AG10803 (cell line): ENCODE measurements around the gene PDSS2.

Experiments used
- DNase-seq: peaks from one replicate; pipeline ENCODE4 v3.0.0; 2010; ENCODE audit warnings: low read depth
- H3K4me3 ChIP-seq: 2 replicates; pipeline ENCODE4 v1.5.1; 2011; ENCODE audit warnings: mild to moderate bottlenecking, low read length, control low read depth
- TF ChIP-seq, protein P1 (sequence below): conservative IDR thresholded peaks from 2 replicates; pipeline ENCODE4 v1.5.1; 2011; ENCODE audit warnings: mild to moderate bottlenecking, low read length, control low read depth, inconsistent platforms

PDSS2 gene

DNA sequence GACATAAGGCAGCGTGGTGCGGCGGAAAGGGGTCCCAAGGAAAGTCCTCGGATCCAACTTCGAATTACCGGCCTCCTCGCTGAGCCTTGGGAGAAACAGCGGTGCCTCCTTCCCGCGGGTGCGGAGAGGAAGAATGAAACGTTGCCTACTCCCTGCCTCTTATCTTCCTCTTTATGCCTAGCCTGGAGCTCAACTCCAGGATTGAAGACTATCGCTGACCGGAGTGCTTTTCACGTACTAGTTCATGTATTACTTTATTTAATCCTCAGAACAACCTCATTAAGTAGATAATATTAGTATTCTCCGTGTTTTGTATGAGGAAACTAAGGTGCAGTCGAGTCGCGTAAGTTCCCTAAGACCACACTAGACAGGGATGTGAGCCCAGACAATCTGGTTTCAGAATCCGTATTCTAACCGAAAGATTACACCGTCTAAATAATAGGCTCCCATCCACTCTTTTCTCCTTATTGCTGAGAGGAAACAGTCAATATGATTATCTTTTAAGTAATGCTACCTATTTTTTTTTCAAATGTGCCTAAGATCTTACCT, 793 bp upstream of the PDSS2 start:
- DNase-seq, result no peak
- TF ChIP-seq, protein P1, sequence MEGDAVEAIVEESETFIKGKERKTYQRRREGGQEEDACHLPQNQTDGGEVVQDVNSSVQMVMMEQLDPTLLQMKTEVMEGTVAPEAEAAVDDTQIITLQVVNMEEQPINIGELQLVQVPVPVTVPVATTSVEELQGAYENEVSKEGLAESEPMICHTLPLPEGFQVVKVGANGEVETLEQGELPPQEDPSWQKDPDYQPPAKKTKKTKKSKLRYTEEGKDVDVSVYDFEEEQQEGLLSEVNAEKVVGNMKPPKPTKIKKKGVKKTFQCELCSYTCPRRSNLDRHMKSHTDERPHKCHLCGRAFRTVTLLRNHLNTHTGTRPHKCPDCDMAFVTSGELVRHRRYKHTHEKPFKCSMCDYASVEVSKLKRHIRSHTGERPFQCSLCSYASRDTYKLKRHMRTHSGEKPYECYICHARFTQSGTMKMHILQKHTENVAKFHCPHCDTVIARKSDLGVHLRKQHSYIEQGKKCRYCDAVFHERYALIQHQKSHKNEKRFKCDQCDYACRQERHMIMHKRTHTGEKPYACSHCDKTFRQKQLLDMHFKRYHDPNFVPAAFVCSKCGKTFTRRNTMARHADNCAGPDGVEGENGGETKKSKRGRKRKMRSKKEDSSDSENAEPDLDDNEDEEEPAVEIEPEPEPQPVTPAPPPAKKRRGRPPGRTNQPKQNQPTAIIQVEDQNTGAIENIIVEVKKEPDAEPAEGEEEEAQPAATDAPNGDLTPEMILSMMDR, result no peak

DNA sequence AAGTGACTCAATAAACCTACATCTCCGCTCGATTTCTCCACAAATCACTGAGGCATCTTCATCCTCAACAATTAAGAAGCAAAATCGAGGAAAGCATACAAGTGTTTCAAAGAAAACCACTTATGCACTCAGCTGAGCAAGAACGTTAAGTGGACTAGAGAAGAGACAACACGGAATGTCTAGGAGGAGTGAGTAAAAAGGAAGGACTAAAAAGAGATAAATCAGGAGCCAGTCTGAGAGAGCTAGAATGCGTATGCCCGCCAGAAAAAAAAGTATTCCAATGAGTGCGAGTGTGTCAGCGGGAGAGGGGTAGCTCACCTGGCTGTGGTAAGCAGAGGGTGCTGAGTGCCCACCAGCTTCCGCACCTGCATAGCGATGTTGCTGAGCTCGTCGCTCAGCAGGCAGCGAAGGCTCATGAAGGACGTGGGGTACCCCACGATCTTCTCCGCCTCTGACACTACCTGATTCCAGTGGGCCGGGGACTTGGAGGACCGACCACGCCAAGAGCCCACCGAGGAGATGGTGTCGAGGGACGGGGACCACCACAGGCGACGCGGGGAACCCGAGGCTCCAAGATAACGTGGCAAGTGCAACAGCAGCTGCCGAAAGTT, 587 bp downstream of the PDSS2 start:
- DNase-seq, result peak; percentile 15
- H3K4me3 ChIP-seq, result peak overlapping the region; percentile 100
- TF ChIP-seq, protein P1, result no peak

More for the DNA sequence above, 793 bp upstream of the PDSS2 start:
- peak overlapping the region; percentile 100 for H3K4me3 ChIP-seq

DNA sequence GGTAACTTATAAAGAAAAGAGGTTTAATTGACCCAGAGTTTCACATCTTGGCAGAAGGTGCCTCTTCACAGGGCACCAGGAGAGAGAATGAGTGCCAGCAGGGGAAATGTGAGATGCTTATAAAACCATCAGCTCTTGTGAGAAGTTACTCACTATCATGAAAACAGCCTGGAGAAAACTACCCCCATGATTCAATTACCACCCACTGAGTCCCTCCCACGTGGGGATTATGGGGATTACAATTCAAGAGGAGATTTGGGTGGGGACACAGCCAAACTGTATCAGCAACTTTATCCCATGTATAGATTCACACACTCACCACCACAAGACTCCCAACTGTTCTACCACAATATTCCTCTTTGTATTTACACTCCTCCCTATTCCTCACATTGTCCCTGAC, 10.6 kb downstream of the PDSS2 start:
- TF ChIP-seq, protein P1, result no peak
- DNase-seq, result no peak
- H3K4me3 ChIP-seq, result no peak overlapping the region

DNA sequence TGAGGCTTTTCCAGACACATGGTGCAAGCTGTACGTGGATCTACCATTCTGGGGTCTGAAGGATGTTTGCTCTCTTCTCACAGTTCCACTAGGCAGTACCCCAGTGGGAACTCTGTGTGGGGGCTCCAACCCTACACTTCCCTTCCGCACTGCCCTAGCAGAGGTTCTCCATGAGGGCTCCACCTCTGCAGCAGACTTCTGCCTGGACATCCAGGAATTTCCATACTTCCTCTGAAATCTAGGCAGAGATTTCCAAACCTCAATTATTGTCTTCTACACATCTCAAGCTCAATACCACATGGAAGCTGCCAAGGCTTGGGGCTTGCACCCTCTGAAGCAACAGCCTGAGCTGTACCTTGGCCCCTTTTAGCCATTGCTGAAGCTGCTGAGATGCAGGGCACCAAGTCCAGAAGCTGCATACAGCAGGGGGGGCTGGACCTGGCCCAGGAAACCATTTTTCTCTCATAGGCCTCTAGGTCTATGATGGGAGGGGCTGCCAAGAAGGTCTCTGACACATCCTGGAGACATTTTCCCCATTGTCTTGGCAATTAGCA, 11.6 kb downstream of the PDSS2 start:
- no peak overlapping the region for H3K4me3 ChIP-seq
- TF ChIP-seq, protein P1, result no peak
- no peak for DNase-seq

DNA sequence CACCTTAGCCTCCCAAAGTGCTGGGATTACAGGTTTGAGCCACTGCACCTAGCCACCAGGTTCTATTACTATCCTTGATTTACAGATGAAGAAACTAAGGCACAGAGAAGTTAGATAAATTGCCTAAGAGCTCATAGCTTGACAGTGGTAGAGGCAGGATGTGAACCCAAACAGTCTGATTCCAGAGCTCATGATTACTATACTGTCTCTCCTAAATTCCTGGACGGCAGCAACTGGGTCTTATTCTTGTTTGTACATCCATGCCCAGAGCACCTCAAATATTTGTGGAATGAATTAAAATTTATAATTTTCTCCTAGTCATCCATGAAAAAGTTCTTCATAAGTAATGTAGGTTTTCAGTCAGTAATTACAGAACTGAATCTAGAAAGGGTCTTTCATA, 15.1 kb downstream of the PDSS2 start:
- peak; percentile 22 for DNase-seq
- TF ChIP-seq, protein P1, result no peak
- no peak overlapping the region for H3K4me3 ChIP-seq

DNA sequence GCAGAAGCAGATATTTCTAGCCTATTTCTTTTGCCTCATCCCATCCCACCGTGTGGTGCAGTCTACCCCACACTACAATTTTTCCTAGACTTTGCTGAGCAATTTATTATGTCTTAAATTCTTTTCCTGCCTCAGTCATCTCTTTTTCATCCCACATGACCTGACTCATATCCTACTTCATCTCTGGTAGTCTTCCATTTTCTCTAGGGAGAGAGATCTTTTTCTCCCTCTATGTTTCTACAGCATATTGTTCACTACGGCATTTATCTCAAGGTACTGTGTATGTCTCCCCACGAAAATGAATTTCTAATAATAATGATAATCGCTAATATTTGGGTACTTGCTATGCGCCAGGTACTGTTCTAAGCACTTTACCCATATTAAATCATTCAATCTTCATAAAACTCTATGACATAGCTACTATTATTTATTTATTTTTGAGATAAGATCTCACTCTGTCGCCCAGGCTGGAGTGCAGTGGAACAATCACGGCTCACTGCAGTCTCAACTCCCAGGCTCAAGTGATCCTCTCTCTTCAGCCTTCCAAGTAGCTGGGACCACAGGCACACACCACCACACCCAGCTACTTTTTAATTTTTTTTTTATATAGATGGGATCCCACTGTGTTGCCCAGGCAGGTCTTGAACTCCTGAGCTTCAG, 15.6 kb downstream of the PDSS2 start:
- DNase-seq, result no peak
- TF ChIP-seq, protein P1, result no peak
- H3K4me3 ChIP-seq, result no peak overlapping the region
